Panc1 (cell line): ENCODE measurements around the gene CNN3.

Experiments
- TF ChIP-seq, protein P1 (sequence below), 2 experiments: IDR thresholded peaks; 2 replicates each; pipeline ENCODE4 v1.6.1; 2011 to 2012; ENCODE audit warnings: low read depth in 2 of 2, control low read depth in 1 of 2, low read length in 1 of 2, mild to moderate bottlenecking in 1 of 2, moderate library complexity in 1 of 2; ENCODE audit not compliant: insufficient read depth in 1 of 2
- TF ChIP-seq, protein P2 (sequence below): fragments of 450-650 bp; IDR thresholded peaks from 2 replicates; pipeline ENCODE4 v1.5.1; 2017; ENCODE audit warnings: mild to moderate bottlenecking

DNA sequence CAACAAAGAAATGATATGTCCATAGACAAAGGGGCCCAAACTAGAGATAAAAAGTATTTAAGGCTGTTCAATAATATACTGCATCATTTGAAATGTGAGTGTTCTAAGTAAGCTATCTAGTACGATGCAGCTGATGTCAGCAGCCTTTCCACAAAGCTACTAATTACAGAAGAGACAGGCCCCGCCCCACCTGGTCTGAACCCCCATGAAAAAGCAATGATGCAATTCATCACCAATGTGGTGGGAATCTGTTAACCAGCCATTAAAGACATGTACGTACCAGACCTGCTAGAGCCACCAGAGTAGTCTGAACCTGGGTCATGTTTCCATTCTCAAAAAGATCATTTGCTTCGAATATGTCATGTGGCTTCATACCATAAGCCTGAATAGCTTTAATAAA is 25.1 kb downstream of the CNN3 start:
- TF ChIP-seq, protein P1, sequence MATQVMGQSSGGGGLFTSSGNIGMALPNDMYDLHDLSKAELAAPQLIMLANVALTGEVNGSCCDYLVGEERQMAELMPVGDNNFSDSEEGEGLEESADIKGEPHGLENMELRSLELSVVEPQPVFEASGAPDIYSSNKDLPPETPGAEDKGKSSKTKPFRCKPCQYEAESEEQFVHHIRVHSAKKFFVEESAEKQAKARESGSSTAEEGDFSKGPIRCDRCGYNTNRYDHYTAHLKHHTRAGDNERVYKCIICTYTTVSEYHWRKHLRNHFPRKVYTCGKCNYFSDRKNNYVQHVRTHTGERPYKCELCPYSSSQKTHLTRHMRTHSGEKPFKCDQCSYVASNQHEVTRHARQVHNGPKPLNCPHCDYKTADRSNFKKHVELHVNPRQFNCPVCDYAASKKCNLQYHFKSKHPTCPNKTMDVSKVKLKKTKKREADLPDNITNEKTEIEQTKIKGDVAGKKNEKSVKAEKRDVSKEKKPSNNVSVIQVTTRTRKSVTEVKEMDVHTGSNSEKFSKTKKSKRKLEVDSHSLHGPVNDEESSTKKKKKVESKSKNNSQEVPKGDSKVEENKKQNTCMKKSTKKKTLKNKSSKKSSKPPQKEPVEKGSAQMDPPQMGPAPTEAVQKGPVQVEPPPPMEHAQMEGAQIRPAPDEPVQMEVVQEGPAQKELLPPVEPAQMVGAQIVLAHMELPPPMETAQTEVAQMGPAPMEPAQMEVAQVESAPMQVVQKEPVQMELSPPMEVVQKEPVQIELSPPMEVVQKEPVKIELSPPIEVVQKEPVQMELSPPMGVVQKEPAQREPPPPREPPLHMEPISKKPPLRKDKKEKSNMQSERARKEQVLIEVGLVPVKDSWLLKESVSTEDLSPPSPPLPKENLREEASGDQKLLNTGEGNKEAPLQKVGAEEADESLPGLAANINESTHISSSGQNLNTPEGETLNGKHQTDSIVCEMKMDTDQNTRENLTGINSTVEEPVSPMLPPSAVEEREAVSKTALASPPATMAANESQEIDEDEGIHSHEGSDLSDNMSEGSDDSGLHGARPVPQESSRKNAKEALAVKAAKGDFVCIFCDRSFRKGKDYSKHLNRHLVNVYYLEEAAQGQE (IDR thresholded peaks at IDR 0.05; ENCODE audit: insufficient read depth in 1 of 2, low read depth in 2 of 2, low read length in 1 of 2): no peak
- TF ChIP-seq, protein P2, sequence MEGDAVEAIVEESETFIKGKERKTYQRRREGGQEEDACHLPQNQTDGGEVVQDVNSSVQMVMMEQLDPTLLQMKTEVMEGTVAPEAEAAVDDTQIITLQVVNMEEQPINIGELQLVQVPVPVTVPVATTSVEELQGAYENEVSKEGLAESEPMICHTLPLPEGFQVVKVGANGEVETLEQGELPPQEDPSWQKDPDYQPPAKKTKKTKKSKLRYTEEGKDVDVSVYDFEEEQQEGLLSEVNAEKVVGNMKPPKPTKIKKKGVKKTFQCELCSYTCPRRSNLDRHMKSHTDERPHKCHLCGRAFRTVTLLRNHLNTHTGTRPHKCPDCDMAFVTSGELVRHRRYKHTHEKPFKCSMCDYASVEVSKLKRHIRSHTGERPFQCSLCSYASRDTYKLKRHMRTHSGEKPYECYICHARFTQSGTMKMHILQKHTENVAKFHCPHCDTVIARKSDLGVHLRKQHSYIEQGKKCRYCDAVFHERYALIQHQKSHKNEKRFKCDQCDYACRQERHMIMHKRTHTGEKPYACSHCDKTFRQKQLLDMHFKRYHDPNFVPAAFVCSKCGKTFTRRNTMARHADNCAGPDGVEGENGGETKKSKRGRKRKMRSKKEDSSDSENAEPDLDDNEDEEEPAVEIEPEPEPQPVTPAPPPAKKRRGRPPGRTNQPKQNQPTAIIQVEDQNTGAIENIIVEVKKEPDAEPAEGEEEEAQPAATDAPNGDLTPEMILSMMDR: no peak
